Activated T-helper 2 cell treated with anti-CD3 and anti-CD28 coated beads, Interferon-gamma antibody, Interleukin-2, Interleukin-4, amounts not matched to agents 10 μg/mL and 5 μg/mL and 100 μg/mL, durations not matched to agents 14 hours and 24 hours and 36 hours (primary cell): ENCODE measurements around the gene TBC1D3G. TPM values are rescaled to one million over a fixed set of nuclear protein-coding genes. Genes with fewer than 3 reads are reported as not detected.
"Not testable (repeated sequence)": the region's sequence is repeated elsewhere in the genome, so short reads cannot be mapped to it uniquely, and the experiment has no call there.

Source experiments
- DNase-seq: peaks from one replicate; pipeline ENCODE4 v3.0.0; 2021; ENCODE audit warnings: low spot score
- H3K27ac Mint-ChIP-seq: one replicate; pipeline ENCODE4 v1.8.0; 2021; ENCODE audit warnings: mixed read lengths
- H3K27me3 Mint-ChIP-seq: one replicate; pipeline ENCODE4 v1.8.0; 2021; ENCODE audit warnings: low read depth, mixed read lengths
- H3K36me3 Mint-ChIP-seq: one replicate; pipeline ENCODE4 v1.8.0; 2021; ENCODE audit warnings: low read depth, mixed read lengths
- H3K4me1 Mint-ChIP-seq: one replicate; pipeline ENCODE4 v1.8.0; 2021; ENCODE audit warnings: low read depth, mixed read lengths
- H3K4me3 Mint-ChIP-seq: one replicate; pipeline ENCODE4 v1.8.0; 2021; ENCODE audit warnings: low read depth, mild to moderate bottlenecking, moderate library complexity, mixed read lengths
- H3K9me3 Mint-ChIP-seq: one replicate; pipeline ENCODE4 v1.8.0; 2021; ENCODE audit warnings: mixed read lengths
- intact Hi-C: fragments of 100-400 bp; cut with micrococcal nuclease; formaldehyde crosslinking; loops from one replicate; pipeline ENCODE4 v1.15.1; 2023
- total RNA-seq: library from RNA; stranded (reverse); gene quantifications from 2 replicates; pipeline ENCODE4 v1.2.3, GENCODE V29; 2022

TBC1D3G gene
- total RNA-seq: not detected in 2 replicates

DNA sequence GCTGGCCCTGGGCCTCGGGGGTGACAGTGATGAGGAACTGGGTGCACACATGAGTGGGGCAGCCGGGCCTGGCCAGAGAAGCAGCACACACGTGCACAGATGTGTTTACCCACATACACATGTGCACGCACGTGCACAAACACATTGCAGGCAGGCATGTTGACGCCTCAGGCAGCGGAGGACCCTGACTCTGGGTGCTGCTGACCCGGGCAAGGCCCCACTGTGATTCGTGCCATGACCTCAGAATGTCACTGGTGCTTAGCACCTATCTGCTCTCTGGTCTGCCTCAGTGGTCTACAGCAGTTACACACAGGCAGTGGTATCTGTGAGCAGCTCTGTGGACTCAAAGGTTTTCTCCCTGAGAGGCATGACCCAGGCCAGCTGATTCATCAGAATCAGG is at the start of gene TBC1D3G:
Gene TBC1D3G, plus strand, starts transcription at position 301 of the 400 bp plus-strand sequence. CDS start 1,528 bp downstream, outside the sequence.
- H3K9me3 Mint-ChIP-seq, H3K27ac Mint-ChIP-seq, intact Hi-C loops, H3K27me3 Mint-ChIP-seq, H3K36me3 Mint-ChIP-seq, DNase-seq, H3K4me3 Mint-ChIP-seq, H3K4me1 Mint-ChIP-seq: not testable (repeated sequence)

DNA sequence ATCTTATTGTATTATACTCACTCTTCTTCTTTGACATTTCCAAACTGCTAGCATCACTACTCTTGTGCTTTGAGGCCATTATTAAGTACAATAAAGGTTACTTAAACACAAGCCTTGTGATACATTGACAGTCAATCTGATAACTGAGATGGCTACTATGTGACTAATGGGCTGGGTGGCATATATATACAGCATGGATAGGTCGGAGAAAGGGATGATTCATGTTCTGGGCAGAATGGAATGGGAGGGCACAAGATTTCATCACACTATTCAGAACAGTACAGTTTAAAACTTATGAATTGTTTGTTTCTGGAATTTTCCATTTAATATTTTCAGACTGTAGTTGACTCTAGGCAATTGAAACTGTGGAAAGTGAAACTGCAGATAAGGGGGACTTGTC is 40.4 kb upstream of the TBC1D3G start:
- H3K4me1 Mint-ChIP-seq, H3K27ac Mint-ChIP-seq, intact Hi-C loops, DNase-seq, H3K9me3 Mint-ChIP-seq, H3K36me3 Mint-ChIP-seq, H3K4me3 Mint-ChIP-seq, H3K27me3 Mint-ChIP-seq: not testable (repeated sequence)

DNA sequence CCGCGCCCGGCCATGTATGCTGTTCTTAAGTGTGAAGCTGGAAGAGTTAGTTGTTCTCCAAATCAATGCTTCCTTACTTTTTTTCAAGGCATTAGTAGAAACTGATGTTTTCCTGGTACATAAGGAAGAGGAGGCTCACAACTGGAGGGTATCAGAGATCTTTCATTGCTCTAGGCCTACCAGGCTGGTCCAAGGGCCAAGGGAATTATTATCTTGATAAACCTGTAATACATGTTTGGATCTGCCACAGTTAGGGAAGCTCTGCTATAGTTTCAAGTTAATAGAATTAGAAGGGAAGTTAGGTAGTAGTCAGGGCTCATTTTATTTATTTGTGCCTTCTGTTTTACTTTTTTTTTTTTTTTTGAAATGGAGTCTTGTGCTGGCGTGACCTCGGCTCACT is 39.5 kb upstream of the TBC1D3G start:
- H3K27ac Mint-ChIP-seq, DNase-seq, H3K4me1 Mint-ChIP-seq, H3K36me3 Mint-ChIP-seq, H3K4me3 Mint-ChIP-seq, H3K27me3 Mint-ChIP-seq, intact Hi-C loops, H3K9me3 Mint-ChIP-seq: not testable (repeated sequence)

DNA sequence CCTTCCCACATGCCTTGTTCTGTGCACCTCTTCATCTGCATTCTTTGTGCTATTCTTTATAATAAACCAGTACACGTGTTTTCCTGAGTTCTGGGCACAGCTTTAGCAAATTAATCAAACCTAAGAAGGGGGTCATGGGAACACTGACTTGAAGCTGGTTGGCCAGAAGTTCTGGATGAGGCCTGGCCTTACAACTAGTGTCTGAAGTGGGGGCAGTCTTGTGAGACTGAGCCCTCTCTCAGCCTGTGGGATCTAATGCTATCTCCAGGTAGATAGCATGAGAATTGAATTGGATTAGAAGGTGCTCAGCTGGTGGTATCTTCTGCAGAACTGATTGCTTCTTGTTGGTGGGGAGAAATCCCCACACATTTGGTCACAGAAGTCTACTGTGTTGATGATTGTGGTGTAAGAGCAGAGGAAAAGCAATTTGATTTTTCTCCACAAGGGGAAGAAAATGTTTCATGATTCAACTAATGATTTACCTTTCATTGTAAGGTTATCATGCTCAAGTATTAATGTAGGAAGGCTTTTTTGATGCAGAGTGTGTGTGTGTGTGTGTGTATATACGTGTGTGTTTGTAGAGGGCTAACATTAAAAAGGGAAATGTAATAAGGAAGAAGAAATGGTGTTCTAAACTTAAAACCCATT is 33.6 kb upstream of the TBC1D3G start:
- H3K9me3 Mint-ChIP-seq, intact Hi-C loops, H3K36me3 Mint-ChIP-seq, H3K27ac Mint-ChIP-seq, H3K27me3 Mint-ChIP-seq, H3K4me1 Mint-ChIP-seq, DNase-seq, H3K4me3 Mint-ChIP-seq: not testable (repeated sequence)

DNA sequence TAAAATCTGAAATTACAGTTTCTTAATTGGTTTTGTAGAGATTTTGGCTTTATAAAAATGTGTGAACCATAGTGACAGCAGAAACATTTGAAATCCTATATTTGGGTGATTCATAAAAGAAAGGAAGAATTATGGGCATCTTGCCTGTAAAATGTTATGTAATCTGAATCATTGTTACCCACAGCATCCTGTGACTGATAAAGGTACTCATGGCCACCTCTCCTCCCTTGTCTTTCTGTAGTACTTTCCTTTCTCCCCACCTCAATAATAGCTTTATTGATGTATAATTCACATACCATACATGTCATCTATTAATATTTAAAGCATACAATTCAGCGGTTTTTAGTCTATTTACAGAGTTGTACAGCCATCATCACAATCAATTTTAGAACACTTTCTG is 28.5 kb upstream of the TBC1D3G start:
- H3K4me1 Mint-ChIP-seq, H3K36me3 Mint-ChIP-seq, intact Hi-C loops, H3K27me3 Mint-ChIP-seq, DNase-seq, H3K27ac Mint-ChIP-seq, H3K9me3 Mint-ChIP-seq, H3K4me3 Mint-ChIP-seq: not testable (repeated sequence)

DNA sequence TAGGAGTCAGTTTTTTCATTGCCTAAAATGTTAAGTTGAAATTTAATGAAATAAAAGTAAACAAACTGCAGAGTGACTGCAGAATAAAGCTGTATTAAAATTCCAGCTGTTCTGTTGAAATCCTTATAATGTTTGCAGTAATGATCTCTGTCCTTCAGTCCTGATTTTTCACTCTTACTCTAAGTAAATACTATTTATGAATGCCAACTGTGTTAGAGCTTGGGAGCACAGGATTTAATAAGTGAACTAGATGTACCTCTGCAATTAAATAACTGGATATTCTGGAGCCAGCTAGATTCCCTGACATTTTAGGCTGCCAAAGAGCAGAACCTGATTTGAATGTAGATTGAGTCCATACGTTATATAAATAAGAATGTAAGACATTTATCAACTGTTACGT is 7.9 kb upstream of the TBC1D3G start:
- intact Hi-C loops, H3K4me3 Mint-ChIP-seq, H3K27me3 Mint-ChIP-seq, H3K27ac Mint-ChIP-seq, H3K9me3 Mint-ChIP-seq, H3K4me1 Mint-ChIP-seq, DNase-seq, H3K36me3 Mint-ChIP-seq: not testable (repeated sequence)

DNA sequence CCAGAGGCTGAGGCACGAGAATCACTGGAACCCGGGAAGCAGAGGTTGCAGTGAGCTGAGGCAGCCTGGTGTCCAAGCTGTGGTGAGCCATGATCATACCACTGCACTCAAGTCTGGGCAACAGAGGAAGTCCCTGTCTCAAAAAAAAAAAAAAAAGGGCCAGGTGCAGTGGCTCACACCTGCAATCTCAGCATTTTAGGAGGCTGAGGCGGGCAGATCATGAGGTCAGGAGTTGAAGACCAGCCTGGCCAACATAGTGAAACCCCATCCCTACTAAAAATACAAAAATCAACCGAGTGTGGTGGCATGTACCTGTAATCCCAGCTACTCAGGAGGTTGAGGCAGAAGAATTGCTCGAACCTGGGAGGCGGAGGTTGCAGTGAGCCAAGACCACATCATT is 38.8 kb downstream of the TBC1D3G start:
- H3K27ac Mint-ChIP-seq, H3K4me3 Mint-ChIP-seq, H3K27me3 Mint-ChIP-seq, H3K9me3 Mint-ChIP-seq, H3K4me1 Mint-ChIP-seq, DNase-seq, intact Hi-C loops, H3K36me3 Mint-ChIP-seq: not testable (repeated sequence)

DNA sequence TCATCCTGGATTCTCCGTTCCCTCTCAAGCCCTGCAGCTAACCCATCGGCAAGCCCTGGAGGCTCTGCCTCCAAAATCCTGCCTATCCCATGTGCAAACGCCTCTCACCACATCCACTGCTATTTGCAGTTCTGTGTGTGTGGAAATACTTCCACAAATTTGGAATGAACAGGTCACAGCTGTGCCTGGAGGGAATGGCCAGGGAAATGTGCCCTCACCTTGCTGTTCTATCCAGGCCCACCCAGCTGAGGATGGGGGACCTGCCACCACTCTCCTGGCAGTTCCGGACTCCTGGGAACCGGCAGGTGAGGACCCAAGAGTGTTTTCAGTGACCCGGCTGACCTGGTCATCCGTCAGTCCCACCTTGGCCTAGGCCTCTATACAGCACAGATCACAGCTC is 52.3 kb downstream of the TBC1D3G start:
- H3K36me3 Mint-ChIP-seq, H3K4me1 Mint-ChIP-seq, H3K4me3 Mint-ChIP-seq, H3K27ac Mint-ChIP-seq, H3K27me3 Mint-ChIP-seq, H3K9me3 Mint-ChIP-seq, DNase-seq, intact Hi-C loops: not testable (repeated sequence)

Other genes with a start within 250 kb of the TBC1D3G start
- gene CCL3, start 233.7 kb upstream of the TBC1D3G start, total RNA-seq: 218 and 222 TPM in 2 replicates
- gene CCL4, start 220.1 kb upstream of the TBC1D3G start, total RNA-seq: 136 and 150 TPM in 2 replicates
- 10.0 and 10.8 TPM in 2 replicates for gene TBC1D3B, start 147.2 kb upstream of the TBC1D3G start, total RNA-seq
- 1.6 and 1.8 TPM in 2 replicates for gene CCL3L1, start 127.1 kb upstream of the TBC1D3G start, total RNA-seq
- 1.3 and 1.9 TPM in 2 replicates for gene CCL4L2, start 112.8 kb upstream of the TBC1D3G start, total RNA-seq
- 1.1 and 1.2 TPM in 2 replicates for gene TBC1D3I, start 59.3 kb upstream of the TBC1D3G start, total RNA-seq
- gene TBC1D3H, start 64.6 kb downstream of the TBC1D3G start, total RNA-seq: not detected in 2 replicates
- gene ZNHIT3, start 162.8 kb downstream of the TBC1D3G start, total RNA-seq: 46.8 and 48.2 TPM in 2 replicates
- 150 and 155 TPM in 2 replicates for gene MYO19, start 211.0 kb downstream of the TBC1D3G start, total RNA-seq
- 22.6 and 23.6 TPM in 2 replicates for gene PIGW, start 211.1 kb downstream of the TBC1D3G start, total RNA-seq
- 82.7 and 92.5 TPM in 2 replicates for gene GGNBP2, start 221.0 kb downstream of the TBC1D3G start, total RNA-seq